Coronary artery (tissue), 2 donors: ENCODE results near the gene EPSTI1.

Experiments
- DNase-seq: peaks from one replicate; pipeline ENCODE4 v3.0.0-alpha.2; 2017; ENCODE audit warnings: low spot score
- H3K27ac ChIP-seq, 2 donors: fragments of 200-600 bp; sonication (generic); one replicate each; pipeline ENCODE4 v1.5.1; 2016 to 2019
- H3K4me3 ChIP-seq: fragments of 200-600 bp; sonication (generic); 2 replicates; pipeline ENCODE4 v1.5.1; 2016; ENCODE audit warnings: mild to moderate bottlenecking, moderate library complexity
- TF ChIP-seq, protein P1 (sequence below): fragments of 200-600 bp; sonication (generic); IDR thresholded peaks from one replicate; pipeline ENCODE4 v1.5.1; 2019; ENCODE audit warnings: antibody characterized with exemption

Gene EPSTI1

DNA sequence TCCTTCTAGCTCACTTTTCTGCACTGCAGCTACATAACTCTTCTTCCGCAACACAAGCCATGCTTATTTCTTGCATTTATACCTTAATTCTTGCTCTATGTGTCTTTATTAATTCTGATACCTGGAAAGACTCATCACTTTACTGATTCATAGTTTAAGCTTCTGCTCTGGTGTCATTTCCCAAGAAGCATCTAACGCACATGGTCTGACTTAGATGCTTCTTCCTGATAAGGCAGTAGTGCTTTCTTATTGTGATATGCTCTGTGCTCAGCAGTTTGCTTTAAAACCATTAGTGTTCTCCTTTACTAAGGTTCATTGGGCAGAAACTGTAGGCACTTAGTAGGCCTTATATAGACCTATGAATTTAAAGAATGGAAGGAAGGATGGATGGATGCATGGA lies 66.4 kb downstream of the EPSTI1 start:
- TF ChIP-seq, protein P1, sequence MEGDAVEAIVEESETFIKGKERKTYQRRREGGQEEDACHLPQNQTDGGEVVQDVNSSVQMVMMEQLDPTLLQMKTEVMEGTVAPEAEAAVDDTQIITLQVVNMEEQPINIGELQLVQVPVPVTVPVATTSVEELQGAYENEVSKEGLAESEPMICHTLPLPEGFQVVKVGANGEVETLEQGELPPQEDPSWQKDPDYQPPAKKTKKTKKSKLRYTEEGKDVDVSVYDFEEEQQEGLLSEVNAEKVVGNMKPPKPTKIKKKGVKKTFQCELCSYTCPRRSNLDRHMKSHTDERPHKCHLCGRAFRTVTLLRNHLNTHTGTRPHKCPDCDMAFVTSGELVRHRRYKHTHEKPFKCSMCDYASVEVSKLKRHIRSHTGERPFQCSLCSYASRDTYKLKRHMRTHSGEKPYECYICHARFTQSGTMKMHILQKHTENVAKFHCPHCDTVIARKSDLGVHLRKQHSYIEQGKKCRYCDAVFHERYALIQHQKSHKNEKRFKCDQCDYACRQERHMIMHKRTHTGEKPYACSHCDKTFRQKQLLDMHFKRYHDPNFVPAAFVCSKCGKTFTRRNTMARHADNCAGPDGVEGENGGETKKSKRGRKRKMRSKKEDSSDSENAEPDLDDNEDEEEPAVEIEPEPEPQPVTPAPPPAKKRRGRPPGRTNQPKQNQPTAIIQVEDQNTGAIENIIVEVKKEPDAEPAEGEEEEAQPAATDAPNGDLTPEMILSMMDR = no peak
- no peak overlapping the region for H3K4me3 ChIP-seq
- no peak overlapping the region for H3K27ac ChIP-seq
- no peak for DNase-seq

DNA sequence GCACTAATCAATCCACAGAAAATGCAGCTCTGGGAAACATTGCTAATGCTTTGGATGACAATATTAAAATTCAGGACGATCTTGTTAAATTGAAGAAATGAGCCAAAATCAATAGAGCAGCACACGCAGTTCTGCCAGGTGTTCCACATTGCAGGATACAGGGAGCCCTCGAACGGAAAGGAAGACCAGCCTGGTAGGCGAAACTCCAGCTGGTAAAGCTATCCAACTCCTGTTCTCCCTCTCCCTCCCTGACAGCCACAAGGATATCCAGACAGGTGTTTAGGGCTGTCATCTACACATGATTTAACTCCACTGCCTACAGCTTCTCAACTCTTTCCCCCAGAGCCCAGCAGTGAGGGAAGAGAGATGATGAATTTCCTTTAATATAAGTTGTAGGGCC lies 67.7 kb downstream of the EPSTI1 start:
- DNase-seq = no peak
- Histone ChIP-seq H3K4me3 (no peak overlapping the region), H3K27ac (no peak overlapping the region)
- TF ChIP-seq, protein P1 = no peak

DNA sequence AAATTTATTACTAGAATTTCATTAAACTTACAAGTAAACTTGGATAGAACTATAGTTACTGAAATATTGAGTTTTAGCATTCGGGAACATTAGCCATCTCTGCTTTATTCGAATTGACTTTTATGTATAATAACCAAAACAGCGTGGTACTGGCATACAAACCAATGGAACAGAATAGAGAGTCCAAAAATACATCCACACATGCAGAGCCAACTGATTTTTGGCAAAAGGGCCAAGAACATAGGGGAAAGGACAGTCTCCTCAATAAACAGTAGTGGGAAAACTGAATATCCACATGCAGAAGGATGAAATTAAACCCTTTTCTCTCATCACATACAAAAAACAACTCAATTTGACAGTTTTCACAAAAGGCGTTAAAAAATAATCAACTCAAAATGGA lies 84.3 kb downstream of the EPSTI1 start:
- Histone ChIP-seq H3K4me3 (no peak overlapping the region), H3K27ac (no peak overlapping the region)
- TF ChIP-seq, protein P1 = no peak
- no peak for DNase-seq

DNA sequence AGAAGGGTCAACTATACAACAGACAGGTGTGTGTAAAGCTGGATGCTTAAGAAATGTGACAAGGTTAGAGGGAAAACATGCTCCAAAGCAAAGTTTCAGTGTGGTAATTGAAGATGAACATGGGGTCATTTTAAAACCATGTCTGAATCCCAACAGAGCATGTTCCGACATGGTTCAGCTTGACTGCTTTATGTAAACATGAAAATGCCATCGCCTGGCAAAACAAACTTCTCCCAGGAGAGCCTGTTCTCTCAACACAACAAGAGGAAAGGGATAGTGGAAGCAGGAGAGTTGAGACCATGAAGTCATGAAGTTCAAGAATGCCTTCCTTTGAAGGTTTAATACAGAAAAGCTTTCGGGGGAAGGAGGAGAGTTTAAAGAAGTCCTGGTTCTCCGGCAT lies 85.8 kb downstream of the EPSTI1 start:
- TF ChIP-seq, protein P1 = no peak
- no peak for DNase-seq
- Histone ChIP-seq H3K4me3 (no peak overlapping the region), H3K27ac (no peak overlapping the region)

DNA sequence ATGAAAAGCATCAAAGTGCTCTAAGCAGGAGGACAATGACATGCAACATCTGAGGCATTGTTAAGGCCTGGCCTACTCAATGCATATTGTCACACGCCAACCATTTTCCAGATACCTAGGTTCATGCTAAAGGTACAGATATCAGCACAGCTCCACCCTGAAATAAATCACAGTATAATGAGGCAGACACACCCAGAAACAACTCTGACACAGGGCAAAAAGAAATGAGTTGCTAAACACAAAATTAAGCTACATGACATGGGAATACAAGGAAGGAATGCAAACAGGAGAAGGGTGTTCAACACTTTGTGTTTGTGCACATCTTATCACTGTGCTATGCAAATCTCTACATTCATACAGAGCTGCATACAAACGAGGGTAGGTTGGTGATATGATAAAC lies 86.5 kb downstream of the EPSTI1 start:
- H3K4me3 ChIP-seq = no peak overlapping the region
- H3K27ac ChIP-seq = no peak overlapping the region
- DNase-seq = no peak
- TF ChIP-seq, protein P1 = no peak

DNA sequence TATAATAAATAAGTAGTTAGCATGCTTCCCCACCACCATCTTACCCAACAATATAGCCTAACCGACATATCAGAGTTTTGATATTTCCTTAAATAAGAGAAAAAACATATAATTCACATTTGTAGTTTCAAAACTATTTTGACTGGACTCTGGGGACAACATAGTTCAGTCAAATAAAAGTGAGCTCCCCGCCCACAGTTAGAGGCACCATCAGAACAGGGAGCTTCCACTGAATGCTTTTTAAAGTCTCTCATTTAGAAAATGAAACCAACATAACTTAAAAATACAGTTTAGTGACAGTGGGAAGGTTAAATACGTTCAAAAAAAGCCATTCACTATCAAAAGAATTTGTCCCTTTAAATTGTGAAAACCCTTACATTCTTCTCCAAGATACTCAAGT lies 92.8 kb downstream of the EPSTI1 start:
- TF ChIP-seq, protein P1 = no peak
- no peak overlapping the region for H3K27ac ChIP-seq
- DNase-seq = no peak
- no peak overlapping the region for H3K4me3 ChIP-seq

DNA sequence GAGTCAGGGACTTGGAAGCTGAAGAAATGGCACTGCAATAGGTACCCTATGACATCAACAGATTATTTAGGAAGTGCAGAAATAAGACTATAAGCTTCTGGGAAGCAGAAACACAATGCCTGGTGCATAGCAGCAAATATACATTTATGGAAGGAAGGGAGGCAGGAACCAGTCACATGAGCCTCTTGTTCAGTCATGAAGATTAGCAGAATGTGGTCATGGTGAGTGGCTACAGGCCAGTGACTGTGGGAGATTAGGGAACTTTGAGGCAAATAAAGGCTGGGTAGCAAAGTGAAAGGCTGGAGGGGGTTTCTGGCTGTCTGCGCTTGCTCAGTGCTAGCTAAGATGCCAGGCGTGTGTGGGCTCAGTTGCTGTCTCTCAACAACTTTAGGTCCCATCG lies 96.3 kb downstream of the EPSTI1 start:
- Histone ChIP-seq H3K4me3 (no peak overlapping the region), H3K27ac (no peak overlapping the region)
- no peak for DNase-seq
- TF ChIP-seq, protein P1 = no peak
